SKM-1 (cell line): ENCODE measurements around the gene FAM50A.

ENCODE experiments used
- DNase-seq: peaks from one replicate; lab custom pipeline; 2025; ENCODE audit not compliant: unreplicated experiment; lab: John Stamatoyannopoulos, UW

Gene FAM50A

DNA sequence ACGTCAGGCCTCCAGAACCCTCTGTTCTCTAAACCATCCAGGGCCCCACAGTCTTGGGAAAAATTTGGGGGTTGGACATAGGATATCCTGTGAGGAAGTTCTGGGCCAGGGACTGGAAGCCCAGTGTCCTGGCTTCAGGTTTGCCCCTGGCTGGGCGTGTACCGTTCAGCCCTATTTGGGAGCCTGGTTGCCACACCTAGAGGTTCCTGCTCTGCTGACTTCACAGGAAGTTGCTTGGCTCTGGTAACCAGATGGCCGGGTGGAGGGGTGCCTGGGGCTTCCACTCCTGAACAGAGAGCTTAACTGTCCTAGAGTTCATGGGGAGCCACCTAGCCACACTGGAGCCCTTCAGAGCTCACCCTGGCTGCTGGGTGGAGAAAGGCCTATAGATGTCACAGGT is 31.5 kb upstream of the FAM50A start:
- DNase-seq, result no peak

DNA sequence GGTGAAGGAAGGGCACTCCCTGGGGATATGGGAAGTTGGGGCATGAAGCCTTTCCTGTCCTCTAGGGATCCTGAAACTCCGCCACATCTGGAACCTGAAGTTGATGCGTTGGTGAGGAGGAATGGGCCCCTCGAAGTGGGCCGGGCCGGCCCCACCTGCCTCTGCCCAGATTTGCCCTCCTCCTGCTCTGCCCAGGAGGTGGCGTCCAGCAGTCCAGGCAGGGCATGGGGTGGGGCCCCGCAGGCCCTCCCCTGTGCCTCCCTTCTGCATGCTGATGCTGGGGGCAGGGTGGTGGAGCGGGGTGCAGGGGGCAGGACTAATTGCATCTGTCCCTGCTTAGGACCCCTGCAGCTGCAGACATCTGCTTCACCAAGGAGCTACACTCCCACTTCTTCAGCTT is 30.8 kb upstream of the FAM50A start:
- no peak for DNase-seq

DNA sequence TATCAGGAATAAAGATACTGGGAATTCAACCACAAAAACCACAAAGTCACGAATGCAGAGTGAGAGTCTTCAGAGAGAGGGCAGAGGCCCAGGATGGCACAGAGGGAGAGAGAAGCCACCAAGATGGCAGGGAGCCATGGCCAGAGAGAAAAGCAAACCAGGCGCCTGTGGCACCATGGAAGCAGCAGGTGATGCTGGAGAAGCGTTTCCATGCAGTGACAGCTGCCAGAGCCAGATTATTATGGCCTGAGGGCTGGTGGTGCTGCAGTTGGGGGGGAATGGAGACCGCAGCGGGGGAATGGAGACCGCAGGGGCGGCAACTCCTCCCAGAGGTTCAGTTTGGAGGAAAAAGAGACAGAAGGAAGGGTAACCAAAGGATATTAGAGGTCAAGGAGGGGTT is 26.8 kb upstream of the FAM50A start:
- no peak for DNase-seq

DNA sequence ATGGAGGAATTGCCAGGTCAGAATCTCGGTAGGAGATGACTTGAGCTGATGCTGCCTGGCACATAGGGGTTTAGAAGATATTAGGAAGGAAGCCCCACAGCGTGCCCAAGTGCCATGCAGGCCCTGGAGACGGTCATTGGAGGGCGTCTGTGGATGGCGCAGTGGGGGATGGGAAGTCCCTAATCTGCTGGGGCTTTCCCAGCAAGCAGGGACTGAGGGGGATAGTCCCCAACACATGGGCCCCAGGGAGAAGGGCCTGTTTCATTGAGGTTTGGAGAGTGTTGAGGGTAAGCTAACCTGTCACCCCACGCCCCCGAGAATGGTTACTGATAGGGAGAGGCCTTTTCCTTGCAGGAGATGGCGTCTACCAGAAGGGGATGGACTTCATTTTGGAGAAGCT is 24.8 kb upstream of the FAM50A start:
- DNase-seq, result no peak

GRCh38 chrX:154419688-154420401 is 24.1 kb upstream of the FAM50A start:
- no peak for DNase-seq

GRCh38 chrX:154420402-154420756 is 23.6 kb upstream of the FAM50A start:
- no peak for DNase-seq

GRCh38 chrX:154426916-154427770 is 16.8 kb upstream of the FAM50A start:
- no peak for DNase-seq

- peak; percentile 64 for DNase-seq
Observed at GRCh38 chrX:154428176-154429171, 15.5 kb upstream of the FAM50A start, which contains the start of gene ATP6AP1. TSS of gene ATP6AP1 (plus strand) at chrX:154428677. CDS start at chrX:154428693, 16 bp downstream.

DNA sequence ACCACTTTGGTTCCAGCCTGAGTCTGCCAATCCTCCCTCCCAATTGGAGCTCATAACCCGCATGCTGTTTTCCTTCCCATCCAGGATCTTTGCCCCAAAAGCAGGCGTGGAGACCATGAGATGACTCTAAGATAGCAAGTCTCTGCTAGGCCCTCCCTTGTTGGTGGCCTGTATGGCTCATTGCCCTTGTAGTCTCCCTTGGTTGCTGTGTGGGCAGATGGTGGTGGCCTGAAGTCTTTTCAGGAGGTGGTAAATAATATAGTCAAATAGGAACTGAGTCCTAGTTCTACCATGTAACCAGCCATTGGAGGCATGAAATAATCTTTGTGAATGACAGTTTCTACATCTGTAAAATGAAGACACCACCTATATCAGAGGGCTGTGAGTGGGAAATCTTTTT is 14.2 kb upstream of the FAM50A start:
- DNase-seq, result no peak

GRCh38 chrX:154430479-154430878 is 13.5 kb upstream of the FAM50A start:
- no peak for DNase-seq

GRCh38 chrX:154430916-154431315 is 13.0 kb upstream of the FAM50A start:
- no peak for DNase-seq

DNA sequence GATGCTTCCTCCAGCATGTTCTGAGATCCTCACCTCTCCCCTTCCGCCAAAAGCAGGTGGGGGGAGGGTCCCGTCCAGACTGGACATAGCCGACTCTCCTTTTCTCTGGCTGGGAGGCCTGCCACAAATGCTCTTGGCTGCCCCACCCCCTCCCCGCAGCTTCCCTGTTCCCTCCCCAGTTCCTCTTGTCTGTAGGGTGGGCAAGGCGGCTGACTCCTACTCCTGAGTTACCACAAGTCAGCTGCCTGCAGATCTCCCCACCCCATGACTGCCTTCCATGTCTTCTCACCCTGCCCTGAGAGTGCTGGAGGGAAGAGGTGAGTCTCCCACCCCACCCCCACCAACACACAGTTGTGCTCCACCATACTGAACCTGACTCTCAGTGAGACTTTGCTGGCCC is 12.6 kb upstream of the FAM50A start:
- peak; percentile 7 for DNase-seq

GRCh38 chrX:154432210-154432609 is 11.7 kb upstream of the FAM50A start:
- no peak for DNase-seq

DNA sequence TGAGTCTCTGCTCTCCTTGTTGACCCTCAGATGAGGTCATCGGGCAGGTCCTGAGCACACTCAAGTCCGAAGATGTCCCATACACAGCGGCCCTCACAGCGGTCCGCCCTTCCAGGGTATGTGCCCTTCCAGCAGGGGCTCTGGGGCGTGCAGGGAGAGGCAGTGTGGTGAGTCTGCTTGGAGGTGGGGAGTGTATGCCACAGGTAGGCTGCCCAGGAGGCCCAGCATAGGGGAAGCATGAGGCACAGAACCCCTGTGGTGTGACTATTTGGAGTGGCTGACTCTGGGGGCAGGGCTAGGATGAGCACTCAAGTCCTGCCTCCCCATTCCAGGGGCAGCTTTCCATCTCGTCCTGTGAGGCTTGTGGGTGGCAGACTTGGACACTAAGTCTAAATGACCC is 10.3 kb upstream of the FAM50A start:
- DNase-seq, result no peak

- DNase-seq, result no peak
Observed at GRCh38 chrX:154434394-154435168, 9.4 kb upstream of the FAM50A start.

- DNase-seq, result no peak
Observed at GRCh38 chrX:154435171-154435733, 8.7 kb upstream of the FAM50A start.

DNA sequence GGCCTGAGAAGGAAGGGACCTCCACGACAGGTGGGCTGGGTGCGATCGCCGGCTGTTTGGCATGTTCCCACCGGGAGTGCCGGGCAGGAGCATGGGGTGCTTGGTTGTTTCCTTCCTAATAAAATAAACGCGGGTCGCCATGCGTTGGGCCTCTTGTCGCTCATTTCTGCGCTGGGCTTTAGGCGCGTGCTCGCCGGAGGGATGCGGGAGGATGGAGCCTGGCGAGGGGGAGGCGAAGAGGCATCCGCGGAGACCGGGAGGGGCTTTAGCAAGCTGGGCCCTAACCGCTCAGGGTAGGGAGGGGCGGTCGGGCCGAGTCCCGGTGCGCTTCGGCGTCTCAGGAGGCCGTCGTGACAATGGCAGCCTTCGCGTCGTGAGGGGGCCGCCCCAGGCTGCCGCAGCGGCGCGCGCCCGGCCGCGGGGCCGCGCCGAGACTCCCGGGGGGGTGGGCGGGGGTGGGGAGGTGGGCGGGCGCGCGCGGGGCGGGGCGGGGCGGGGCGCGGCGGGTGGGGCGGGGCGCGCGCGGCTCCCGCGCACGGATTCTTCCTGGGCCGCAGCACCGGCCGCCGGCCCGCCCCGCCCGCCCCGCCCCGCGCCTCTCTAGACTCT is 7.5 kb upstream of the FAM50A start:
- no peak for DNase-seq

DNA sequence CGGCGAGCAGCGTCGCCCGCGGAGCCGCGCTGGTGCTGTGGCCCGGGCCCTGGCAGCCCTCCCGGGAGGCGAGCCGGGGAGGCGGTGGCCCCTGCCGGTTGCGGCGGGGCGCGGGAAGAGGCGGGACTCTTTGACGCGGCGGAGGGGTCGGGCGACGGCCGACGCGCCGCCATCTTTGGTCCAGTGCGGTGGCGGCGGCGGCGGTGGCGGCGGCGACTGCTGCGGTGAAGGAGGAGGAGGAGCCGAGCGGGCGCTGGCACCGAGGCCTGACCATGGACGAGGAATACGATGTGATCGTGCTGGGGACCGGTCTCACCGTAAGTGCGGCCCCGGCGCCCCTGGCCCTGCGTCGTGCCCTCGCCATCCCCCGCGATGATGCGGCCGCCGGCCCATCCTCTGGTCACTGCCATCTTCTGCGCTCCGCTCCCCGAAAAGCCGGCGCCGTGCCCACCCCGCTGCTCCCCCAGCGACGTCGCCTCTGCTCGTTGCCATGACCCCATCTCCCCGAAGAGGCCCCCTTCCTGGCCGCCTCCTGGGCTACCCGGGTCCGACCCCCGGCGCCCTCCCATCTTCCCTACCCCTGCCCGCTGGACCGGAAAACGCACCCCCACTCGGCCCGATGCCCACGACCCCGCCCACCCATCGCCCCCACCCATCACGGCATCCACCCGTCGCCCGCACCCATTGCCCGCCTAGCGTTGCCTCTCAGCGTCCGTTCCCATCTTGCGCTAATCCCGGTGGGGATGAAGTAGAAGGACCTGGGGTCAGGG is 6.8 kb upstream of the FAM50A start, which contains the start of gene GDI1:
Gene GDI1, plus strand, starts transcription at position 172 of the 770 bp plus-strand sequence. Its CDS starts 101 bp downstream, at position 273.
- DNase-seq, result no peak
